ENCODE data around the gene RAB40C.

RAB40C gene

DNA sequence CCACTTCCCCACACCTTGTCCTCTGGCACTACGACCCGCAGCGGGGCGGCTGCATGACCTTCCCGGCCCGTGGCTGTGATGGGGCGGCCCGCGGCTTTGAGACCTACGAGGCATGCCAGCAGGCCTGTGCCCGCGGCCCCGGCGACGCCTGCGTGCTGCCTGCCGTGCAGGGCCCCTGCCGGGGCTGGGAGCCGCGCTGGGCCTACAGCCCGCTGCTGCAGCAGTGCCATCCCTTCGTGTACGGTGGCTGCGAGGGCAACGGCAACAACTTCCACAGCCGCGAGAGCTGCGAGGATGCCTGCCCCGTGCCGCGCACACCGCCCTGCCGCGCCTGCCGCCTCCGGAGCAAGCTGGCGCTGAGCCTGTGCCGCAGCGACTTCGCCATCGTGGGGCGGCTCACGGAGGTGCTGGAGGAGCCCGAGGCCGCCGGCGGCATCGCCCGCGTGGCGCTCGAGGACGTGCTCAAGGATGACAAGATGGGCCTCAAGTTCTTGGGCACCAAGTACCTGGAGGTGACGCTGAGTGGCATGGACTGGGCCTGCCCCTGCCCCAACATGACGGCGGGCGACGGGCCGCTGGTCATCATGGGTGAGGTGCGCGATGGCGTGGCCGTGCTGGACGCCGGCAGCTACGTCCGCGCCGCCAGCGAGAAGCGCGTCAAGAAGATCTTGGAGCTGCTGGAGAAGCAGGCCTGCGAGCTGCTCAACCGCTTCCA is 43.6 kb downstream of the RAB40C start:
- no peak for DNase-seq

GRCh38 chr16:634051-634670 is 44.3 kb downstream of the RAB40C start:
- DNase-seq: no peak

DNA sequence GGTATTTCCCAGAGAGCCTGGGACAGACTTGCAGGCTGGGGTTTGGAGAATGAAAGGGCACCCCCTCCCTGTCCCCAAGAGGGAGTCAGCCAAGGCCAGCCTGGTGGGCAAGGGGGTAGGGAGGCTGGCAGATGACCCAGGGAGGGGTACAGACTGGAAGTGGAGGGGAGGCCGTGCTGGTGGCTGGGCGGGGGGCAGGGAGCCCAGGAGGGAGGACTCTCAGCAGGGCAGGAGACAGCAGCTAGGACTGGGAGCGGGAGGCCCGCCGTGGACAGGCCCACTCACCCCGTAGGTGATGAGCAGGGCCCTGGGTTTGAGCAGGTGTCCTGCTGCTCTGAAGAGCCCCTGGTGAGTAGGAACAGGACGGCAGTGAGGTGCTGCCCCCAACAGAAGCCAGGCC is 45.1 kb downstream of the RAB40C start:
- DNase-seq: no peak

- DNase-seq: no peak
Observed at GRCh38 chr16:635573-636205, 45.8 kb downstream of the RAB40C start.

- DNase-seq: peak; percentile 96
Observed at GRCh38 chr16:636206-637080, 46.6 kb downstream of the RAB40C start, which contains the start of gene METTL26. Gene METTL26, minus strand, starts transcription at chr16:636305. Its CDS starts 15 bp downstream, at chr16:636290.

DNA sequence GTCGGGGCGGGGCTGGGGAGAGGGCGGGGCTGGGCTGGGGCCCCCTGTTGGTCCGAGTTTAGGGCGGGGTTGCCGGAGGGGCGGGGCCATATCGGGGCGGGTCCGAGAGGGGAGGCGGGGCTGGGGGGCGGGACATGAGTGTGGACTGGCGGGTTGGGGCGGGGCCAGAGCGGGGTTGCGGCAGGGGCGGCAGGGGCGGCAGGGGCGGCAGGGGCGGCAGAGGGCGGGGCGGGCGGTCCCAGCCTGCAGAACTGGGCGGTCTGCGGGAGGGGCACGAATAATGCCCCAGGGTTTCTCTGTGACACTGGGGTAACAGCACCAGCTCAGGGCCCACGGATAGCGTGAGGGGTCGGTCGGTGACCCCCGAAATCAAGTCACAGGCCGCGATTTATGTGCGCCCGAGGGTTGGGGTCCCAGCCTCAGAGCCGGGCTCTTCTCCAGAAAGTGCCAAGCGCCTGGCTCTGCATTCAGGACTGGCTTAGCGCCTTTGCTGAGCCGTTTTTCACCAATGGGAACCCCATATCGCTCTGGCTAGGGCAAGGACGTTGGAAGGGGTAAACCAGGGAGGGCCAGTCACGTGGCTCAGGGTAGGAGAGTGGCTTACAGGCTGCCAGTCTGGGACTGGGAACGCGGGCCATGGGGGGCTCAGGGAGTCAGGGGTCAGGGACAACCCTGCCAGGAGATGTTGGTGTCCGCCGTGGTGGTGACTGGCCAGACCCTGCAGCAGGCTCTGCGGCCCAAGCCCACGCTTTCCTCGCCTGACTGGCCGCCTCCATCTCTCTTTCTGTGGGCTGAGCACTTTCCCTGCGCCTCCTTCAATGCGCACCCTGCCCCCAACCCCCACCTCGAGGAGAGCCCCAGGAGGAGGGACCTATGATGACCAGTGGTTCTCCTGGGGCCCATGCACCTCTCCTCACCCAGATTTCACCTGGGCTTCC is 47.5 kb downstream of the RAB40C start:
- DNase-seq: no peak

DNA sequence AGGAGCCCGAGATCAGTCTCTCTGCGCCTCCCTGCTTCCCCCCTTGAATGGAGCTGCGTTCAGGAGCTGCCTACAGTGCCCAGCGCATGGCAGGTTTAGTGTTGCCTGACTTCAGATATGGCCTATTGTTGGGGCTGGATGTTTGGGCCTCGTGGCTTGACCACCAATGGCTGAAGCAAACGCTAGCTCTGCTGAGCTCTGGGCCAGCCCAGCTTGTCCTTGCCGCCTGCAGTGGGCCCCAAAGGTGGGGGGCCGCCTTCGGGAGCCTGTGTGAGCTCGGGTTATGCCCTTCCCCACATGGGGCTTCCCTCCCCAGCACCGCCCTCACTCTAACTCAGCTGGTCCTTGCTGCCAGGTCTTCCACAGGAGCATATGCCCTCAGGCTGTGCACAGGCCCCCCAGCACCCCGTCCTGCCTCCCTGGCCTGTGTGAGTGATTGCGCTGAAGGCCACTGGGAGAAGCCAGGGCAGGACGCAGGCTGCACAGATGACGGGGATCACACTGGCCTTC is 48.2 kb downstream of the RAB40C start:
- no peak for DNase-seq

DNA sequence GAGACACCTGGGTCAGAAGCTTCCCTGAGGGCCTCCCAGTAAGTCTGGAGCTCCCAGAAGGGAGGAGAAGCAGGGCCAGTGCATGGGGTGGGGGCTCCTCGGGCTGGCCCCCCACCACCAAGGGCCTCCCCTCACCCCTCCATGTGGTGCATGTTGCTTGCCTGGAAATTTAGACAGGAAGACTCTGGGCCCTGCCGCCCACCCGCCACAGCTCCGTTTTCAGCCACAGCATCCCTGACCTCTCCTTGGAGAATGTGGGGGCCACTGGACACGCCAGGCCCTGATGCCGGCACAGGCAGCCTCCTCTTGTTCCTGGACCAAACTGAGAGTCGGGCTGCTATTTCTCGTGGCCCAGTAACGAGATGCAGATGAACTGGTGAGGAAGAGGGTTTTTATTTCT is 49.0 kb downstream of the RAB40C start:
- DNase-seq: no peak

GRCh38 chr16:640614-641013 is 50.7 kb downstream of the RAB40C start:
- DNase-seq: no peak

DNA sequence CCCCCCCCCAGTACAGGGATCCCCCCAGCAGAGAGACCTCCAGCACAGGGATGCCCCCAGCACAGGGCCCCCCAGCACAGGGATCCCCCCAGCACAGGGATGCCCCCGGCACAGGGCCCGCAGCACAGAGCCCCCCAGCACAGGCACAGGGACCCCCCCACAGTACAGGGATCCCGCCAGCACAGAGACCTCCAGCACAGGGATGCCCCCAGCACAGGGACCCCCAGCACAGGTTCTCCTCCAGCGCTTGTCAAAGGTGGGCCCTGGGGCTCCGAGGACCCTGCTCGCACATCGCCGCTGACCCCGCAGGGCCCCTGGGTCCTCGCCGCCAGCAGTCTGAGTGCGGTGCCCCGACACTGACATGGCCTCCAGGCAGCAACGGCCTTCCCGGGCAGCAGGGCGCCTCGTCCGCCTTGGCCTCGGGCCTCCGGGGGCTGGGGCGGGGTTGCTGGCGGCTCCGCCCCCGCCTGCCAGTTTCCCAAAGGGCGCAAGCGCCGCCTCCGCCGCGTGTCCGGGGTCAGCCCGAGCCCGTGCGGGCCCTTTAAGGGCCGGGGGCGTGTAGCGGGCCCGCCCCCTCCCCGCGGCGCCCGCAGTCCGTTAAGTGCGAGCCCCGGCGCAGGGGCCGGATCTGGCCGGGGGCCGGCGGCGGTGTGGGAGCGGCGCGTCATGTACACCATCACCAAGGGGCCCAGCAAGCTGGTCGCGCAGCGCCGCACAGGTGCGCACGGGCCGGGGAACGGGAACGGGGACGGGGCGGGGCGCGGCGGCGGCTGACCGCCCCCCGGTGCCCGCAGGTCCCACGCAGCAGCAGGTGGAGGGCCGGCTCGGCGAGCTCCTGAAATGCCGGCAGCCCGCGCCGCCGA is 51.7 kb downstream of the RAB40C start, which contains the start of gene MCRIP2:
Gene MCRIP2, plus strand, starts transcription at position 503 of the 863 bp plus-strand sequence. Its CDS starts 164 bp downstream, at position 667.
- peak; percentile 48 for DNase-seq

DNA sequence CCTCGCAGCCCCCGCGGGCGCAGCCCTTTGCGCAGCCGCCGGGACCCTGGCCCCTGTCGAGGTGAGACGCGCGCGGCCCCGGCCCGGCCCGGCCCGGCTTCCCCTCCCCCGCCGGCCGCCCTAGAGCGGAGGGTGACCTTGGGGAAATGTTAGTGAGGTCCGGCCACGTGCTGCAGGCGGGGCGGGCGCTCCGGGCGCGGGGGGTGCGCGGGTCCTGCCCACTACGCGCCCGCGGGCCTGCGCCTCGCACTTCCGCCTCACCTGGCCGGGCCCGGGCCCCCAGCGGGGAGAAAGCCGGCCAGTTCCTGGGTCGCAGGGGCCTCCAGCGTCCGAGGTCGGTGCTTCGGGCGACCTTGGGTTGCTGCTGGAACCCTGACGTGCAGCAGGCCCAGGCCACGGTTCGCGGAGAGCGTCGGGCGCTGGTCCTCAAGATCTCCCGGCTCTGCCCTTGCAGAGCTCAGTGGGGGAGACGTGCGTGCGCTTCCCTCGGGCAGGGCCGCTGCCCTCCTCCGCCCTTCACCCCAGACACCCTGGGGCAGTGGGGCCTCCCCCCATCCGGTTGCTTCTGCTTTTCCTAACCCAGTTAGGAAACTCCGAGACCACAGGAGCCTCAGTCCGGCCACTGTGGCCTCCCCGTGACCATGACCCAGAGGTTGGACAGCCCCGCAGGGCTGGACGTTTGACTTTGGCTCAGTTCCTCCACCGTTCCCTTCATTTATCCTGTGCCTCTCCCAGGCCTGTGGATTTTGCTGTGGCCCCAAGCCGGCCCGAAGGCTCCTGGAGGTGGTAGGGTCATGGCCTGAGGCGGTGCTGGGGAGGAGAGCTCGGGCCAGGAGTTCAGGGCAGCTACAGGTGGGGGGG is 52.6 kb downstream of the RAB40C start:
- DNase-seq: no peak

- DNase-seq: no peak
Observed at GRCh38 chr16:643050-643368, 53.1 kb downstream of the RAB40C start.

DNA sequence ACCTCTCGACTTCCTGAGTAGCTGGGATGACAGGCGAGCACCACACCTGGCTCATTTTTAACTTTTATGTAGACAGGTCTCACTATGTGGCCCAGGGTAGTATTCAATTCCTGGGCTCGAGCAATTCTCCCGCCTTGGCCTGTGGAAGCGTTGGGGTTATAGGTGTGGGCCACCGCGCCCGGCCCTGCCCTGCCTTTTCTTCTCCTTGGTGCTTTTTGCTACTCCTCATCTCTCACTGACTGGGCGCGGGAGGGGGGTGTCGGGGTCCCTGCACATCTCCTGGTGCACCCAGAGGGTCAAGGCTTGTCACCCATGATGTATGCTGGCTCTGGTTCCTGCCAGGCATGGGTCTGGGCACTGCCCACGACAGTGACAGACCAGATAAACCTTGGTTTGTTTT is 54.7 kb downstream of the RAB40C start:
- DNase-seq: no peak

DNA sequence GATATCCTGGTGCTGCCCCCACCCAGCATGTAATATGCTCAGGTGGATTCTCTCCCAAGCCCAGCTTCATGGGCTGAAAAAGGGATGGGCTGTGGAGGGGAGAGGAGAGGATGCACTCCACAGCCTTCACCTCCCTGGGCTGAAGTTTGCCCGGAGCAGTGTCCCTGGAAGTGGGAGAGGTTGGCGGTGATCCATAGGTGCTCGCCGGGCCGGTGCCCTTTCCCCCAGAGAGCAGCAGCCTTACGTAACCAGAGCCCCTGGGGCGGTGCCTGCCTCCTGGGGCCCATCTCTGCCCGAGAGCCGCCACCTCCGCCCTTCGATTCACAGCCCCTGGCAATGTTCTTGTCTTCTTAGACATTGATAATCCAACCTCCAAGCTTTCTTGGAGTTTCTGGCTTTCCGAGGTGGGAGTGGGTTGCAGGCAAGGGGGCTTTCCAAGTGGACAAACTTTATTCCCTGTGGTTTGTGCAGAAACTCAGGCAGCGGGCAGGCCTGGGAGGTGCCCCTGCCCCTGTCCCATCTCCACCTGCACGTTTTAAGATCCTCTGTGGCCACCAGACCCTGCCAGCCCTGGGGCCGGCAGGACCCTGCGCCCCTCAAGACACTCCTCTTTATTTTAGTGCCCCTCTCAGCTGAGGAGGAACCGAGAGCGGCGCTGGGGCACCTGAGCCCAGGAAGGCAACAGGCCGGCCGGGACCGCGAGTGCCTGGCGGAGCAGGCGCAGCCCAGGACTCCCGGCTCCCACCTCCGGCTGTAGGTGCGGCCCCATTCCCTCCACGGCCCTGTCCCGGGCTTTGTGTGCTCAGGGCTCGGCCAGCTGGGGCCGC is 56.2 kb downstream of the RAB40C start:
- DNase-seq: no peak

- no peak for DNase-seq
Observed at GRCh38 chr16:646679-647172, 56.9 kb downstream of the RAB40C start.

DNA sequence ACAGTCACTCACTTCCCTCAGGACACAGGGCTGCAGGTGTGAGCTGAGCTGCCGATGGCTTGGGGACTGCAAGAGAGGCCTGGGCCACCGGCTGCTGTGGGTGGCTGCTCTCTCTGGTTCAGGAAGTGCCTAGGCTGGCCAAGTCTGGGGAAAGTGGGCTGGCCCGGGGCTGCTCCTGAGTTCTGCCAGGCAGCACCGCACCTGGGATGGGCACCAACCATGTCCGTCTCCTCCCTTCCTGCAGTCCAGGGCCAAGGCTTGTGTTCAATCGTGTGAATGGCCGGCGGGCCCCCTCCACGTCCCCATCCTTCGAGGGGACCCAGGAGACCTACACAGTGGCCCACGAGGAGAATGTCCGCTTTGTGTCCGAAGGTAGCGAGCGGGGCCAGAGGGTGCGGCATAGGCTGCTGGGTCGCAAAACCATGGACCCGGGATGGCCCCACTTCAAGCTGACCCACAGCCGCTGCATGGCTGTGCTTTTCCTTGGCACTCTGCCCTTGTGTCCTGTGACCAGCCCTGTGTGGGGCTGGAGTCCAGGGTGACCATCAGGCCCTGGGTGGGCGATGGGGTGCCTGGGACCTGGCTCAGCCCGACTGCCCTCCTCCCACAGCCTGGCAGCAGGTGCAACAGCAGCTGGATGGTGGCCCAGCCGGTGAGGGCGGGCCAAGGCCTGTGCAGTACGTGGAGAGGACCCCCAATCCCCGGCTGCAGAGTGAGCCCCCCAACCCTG is 57.5 kb downstream of the RAB40C start:
- DNase-seq: no peak

DNA sequence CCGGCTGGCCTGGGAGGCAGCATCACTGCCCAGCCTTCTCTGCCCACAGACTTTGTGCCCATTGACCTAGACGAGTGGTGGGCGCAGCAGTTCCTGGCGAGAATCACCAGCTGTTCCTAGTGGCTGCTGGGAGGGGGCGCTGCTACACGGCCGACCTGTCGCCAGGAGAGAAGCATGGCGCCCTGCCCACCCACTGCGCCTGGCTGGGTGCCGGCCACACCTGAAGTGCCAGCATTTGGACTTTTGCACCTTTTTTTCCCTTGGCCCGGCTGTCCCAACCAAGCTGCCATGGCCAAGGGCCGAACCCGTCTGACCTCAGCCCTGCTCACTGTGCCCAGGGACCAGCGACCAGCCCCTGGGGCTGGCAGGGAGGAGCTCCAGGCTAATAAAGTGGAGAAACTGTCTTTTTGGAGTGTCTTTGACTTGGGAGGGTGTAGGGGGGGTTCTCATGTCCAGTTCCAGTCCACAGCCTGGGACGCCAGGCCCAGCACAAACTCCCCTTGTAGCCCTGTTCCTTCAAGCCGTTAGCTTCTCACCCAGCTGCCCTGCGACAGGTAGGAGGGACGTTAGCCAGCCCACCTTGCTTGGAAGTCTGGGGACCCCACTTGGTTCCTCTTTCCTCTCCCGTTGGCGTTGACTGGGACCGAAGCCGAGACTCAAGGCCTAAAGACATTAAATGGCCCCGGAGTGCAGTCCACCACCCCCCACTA is 58.4 kb downstream of the RAB40C start:
- DNase-seq: peak; percentile 62
